ENCODE data around the gene CAPS2. TPM values are rescaled to one million over a fixed set of nuclear protein-coding genes. Genes with fewer than 3 reads are reported as not detected.

Gene CAPS2
- total RNA-seq, 2 donors from 2014 or later = 5.6 to 5.9 TPM

Other genes with a start within 250 kb of the CAPS2 start
- not detected for gene KCNC2, start 120.5 kb downstream of the CAPS2 start, total RNA-seq
- gene GLIPR1L1, start 4.3 kb upstream of the CAPS2 start, total RNA-seq = not detected
- not detected for gene GLIPR1L2, start 60.8 kb upstream of the CAPS2 start, total RNA-seq
- 10 to 100 TPM in 1 of 2 donors, 1 to 10 TPM in 1; 4.3 to 12.5 TPM for gene GLIPR1, start 150.4 kb upstream of the CAPS2 start, total RNA-seq
- gene KRR1, start 181.3 kb upstream of the CAPS2 start, total RNA-seq = 10 to 100 TPM; 31.4 to 32.0 TPM

Data from left colon (tissue), 2 donors.